ENCODE measurements around the gene SPTB. TPM values are rescaled to one million over a fixed set of nuclear protein-coding genes. Genes with fewer than 3 reads are reported as not detected.

SPTB gene
- total RNA-seq, 1 experiment from 2014 or later, result 0.43 TPM

GRCh38 chr14:64816221-64816783 lies 63.4 kb downstream of the SPTB start:
- Histone ChIP-seq H3K9me3 (ENCODE audit: low read depth, low read length, poor library complexity, severe bottlenecking) (no peaks in the 10 kb centered on the region), H3K4me3 (ENCODE audit: low read depth, low read length, poor library complexity, severe bottlenecking) (no peak overlapping the region), H3K4me1 (ENCODE audit: insufficient read depth, low read length, poor library complexity, severe bottlenecking) (no peaks in the 10 kb centered on the region), H3K27me3 (replicated peaks; ENCODE audit: insufficient read depth, low read depth, low read length, poor library complexity) (no peaks in the 10 kb centered on the region), H3K36me3 (ENCODE audit: insufficient read depth, low read length, poor library complexity, severe bottlenecking) (no peaks in the 10 kb centered on the region), H3K27ac (ENCODE audit: low read depth, low read length, poor library complexity, severe bottlenecking) (no peak overlapping the region)
- intact Hi-C loops (cut with micrococcal nuclease; ENCODE audit: unreplicated experiment), result no loop called here
- CTCF ChIA-PET, result no interaction called here
- POLR2A ChIA-PET (ENCODE audit: low non-redundant PET), result no interaction called here
- BruUV-seq (replicated peaks), result no TSS peak
- DNase-seq (ENCODE audit: low spot score), result no peak
- TF ChIP-seq EZH2 (IDR thresholded peaks at IDR 0.05; ENCODE audit: borderline replicate concordance, low read depth, low read length, poor library complexity, severe bottlenecking) (no peak), CTCF (conservative IDR thresholded peaks at IDR 0.05; ENCODE audit: low read depth, low read length) (no peak)

- CTCF ChIA-PET, result no interaction called here
- intact Hi-C loops (cut with micrococcal nuclease; ENCODE audit: unreplicated experiment), result no loop called here
- no TSS peak for BruUV-seq (replicated peaks)
- no peak for TF ChIP-seq EZH2 (IDR thresholded peaks at IDR 0.05; ENCODE audit: borderline replicate concordance, low read depth, low read length, poor library complexity, severe bottlenecking)
- TF ChIP-seq CTCF (conservative IDR thresholded peaks at IDR 0.05; ENCODE audit: low read depth, low read length), result no peak
- DNase-seq (ENCODE audit: low spot score), result no peak
- H3K4me3 ChIP-seq (ENCODE audit: low read depth, low read length, poor library complexity, severe bottlenecking), result no peak overlapping the region
- no peaks in the 10 kb centered on the region for H3K27me3 ChIP-seq (replicated peaks; ENCODE audit: insufficient read depth, low read depth, low read length, poor library complexity)
- H3K4me1 ChIP-seq (ENCODE audit: insufficient read depth, low read length, poor library complexity, severe bottlenecking), result no peaks in the 10 kb centered on the region
- no peaks in the 10 kb centered on the region for H3K9me3 ChIP-seq (ENCODE audit: low read depth, low read length, poor library complexity, severe bottlenecking)
- POLR2A ChIA-PET (ENCODE audit: low non-redundant PET), result no interaction called here
- H3K36me3 ChIP-seq (ENCODE audit: insufficient read depth, low read length, poor library complexity, severe bottlenecking), result no peaks in the 10 kb centered on the region
- no peak overlapping the region for H3K27ac ChIP-seq (ENCODE audit: low read depth, low read length, poor library complexity, severe bottlenecking)
Observed at GRCh38 chr14:64815257-64815656, 64.5 kb downstream of the SPTB start.

DNA sequence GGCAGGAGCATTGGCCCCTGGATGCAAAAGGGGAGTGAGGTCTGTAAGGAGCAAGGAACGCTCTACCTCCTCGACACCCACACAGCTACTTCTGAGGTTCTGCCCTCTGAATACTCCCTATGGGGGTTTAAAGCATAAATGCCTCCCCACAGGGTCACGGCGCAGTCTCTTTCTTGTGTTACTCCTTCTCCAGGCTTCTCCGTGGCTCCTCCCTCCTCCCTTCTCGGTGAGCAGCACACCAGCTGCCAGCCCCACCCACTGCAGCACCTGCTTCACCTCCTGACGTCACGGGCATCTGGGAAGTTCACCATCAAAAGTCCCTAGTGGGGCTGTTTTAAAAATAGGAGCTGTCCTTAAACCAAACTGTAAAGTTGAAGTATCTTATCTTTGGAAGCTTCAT lies 67.3 kb downstream of the SPTB start:
- POLR2A ChIA-PET (ENCODE audit: low non-redundant PET), result no interaction called here
- Histone ChIP-seq H3K36me3 (ENCODE audit: insufficient read depth, low read length, poor library complexity, severe bottlenecking) (no peaks in the 10 kb centered on the region), H3K27me3 (replicated peaks; ENCODE audit: insufficient read depth, low read depth, low read length, poor library complexity) (no peaks in the 10 kb centered on the region), H3K27ac (ENCODE audit: low read depth, low read length, poor library complexity, severe bottlenecking) (no peak overlapping the region), H3K4me1 (ENCODE audit: insufficient read depth, low read length, poor library complexity, severe bottlenecking) (no peaks in the 10 kb centered on the region), H3K9me3 (ENCODE audit: low read depth, low read length, poor library complexity, severe bottlenecking) (no peaks in the 10 kb centered on the region), H3K4me3 (ENCODE audit: low read depth, low read length, poor library complexity, severe bottlenecking) (no peak overlapping the region)
- CTCF ChIA-PET, result no interaction called here
- no TSS peak for BruUV-seq (replicated peaks)
- DNase-seq (ENCODE audit: low spot score), result no peak
- intact Hi-C loops (cut with micrococcal nuclease; ENCODE audit: unreplicated experiment), result no loop called here
- TF ChIP-seq CTCF (conservative IDR thresholded peaks at IDR 0.05; ENCODE audit: low read depth, low read length), result no peak
- no peak for TF ChIP-seq EZH2 (IDR thresholded peaks at IDR 0.05; ENCODE audit: borderline replicate concordance, low read depth, low read length, poor library complexity, severe bottlenecking)
